ENCODE measurements around the gene VCL.

Gene VCL

DNA sequence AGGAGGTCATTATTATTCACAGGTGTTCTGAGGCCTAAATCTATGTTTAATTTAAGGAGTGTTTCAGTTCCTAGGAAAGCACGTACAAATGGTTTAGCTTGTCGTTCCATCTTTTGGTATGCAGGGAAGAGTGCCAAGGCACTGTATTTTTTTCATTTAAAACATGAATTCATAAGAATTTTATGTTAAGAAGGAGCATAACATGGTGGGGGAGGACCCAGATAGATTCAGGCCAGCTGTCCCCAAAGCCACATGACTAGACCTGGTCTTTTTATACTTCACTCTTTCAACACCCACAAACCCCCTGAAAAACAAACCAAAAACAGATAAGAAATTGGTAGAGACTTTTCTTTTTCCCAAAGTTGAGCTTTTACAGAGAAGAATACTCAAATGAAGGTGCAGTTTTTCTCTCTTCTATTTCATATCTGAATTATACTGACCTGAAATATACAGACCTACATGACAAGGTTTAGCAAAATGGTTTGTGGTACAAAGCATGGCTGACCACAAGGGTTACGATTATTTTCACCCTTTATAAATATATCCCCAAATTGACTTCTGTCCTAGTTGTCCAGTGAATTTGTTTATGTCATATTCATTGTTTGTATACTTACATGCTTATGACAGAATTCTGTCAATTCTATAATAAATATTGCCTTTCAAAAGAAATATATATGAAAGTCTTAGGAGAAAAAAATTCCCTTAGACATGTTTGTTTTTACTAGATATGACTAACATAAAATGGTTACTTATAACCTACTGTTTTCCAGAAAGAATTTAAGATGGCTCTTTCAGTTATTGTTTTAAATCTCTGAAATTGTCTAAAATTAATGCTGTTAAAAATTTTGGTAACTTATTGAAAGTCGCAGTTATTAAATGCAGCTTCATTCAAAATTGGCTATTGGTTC is 81.4 kb downstream of the VCL start:
- DNase-seq = no peak

DNA sequence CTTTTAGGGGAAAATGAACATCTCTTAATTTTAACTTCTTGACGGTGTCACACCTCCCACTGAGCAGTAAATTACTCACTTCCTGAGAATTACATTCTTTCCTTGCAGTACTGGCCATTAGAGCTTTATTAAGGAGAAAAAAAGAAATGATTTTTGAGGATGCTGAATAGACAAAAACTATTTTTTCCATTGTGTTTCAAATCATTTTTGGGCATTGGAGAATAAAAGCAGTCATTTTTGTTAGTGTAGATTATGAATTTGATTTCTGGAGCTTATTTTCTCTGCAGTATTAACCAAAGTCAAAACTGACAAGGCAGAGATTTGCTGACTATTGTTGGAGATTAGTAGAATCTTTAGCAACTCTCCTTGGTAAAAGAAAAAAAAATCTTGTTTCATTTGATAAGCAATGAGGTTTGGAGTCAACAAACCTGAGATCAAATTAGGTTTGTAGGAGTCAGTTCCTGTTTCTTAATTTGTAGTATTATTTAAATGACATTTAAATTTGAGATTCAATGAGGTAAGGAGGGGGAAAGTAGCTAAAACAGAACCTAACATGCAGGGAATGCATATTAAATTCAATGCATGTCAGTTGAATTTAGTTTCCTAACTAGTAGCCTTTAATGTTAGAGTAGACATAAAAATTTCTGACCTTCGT is 82.1 kb downstream of the VCL start:
- no peak for DNase-seq

DNA sequence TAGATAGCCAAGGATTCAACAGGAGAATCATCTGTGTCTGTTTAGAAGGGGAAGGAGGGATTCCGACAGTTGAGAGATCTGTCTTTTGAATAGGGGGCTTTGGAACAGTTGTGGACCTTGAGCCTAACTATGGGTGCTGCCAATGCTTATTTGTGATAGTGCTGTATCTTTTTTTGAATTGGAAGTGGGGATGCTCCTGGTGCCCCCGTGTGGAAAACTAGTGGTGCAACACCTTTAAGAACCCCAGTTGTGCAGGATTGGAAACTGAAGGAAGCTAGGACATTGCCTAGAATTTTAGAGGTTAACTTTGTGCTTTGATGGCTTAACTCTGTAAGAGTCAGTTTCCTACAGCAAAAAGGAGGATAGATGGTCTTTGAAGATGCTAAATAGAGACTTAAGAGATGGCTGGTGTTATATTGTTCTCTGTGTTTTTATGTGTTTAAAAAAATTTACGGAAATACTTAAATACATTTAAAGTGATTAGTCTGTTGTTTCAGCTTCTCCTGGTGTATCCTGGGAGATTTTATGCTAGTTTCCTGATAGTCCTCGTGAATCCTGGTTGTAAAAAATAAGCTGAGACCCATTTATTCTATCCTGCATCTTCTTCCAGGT is 83.4 kb downstream of the VCL start:
- DNase-seq = no peak

DNA sequence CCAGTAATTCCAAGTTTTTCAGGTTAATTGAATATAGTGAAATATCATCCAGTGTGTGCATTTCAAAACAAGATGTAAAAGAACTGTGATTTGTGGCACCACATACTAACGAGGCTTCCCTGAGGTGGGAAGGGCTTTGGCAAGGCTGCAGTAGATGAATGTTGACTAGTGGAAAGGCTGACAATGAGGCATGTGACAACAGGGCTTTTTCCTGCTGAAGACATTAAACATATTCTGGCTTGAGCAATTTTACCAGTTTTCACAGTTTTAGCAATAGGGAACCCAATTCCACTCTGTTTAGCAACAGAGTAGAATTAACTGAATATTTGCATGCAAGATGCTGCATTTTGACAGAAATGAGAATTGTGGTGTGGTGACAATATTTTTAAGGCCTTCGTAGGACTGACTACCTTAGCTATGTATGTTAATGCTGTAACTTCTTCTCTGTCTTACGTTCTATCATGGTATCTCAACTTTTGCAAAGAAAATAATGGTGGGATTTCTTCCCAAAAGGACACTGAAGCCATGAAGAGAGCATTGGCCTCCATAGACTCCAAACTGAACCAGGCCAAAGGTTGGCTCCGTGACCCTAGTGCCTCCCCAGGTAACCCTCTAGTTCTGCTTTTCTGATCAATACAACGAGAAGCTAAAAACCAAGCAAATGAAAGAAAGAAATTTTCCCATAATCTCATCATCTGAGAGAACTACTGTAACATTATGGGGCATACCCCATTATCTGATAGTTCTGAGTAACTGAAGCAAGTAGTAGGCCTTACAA is 84.2 kb downstream of the VCL start:
- no peak for DNase-seq

DNA sequence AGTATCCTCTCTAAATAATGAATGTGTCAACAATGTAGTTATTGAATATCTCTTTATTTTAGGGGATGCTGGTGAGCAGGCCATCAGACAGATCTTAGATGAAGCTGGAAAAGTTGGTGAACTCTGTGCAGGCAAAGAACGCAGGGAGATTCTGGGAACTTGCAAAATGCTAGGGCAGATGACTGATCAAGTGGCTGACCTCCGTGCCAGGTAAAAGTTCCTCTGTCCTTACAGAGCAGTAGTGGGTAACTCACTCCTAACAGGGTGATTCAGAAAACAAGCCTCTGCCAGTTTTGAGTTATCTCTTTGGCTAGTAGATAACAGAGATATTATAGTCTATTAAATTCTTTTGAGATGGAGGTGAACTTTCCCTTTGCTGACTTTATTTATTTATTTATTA is 85.4 kb downstream of the VCL start:
- no peak for DNase-seq

DNA sequence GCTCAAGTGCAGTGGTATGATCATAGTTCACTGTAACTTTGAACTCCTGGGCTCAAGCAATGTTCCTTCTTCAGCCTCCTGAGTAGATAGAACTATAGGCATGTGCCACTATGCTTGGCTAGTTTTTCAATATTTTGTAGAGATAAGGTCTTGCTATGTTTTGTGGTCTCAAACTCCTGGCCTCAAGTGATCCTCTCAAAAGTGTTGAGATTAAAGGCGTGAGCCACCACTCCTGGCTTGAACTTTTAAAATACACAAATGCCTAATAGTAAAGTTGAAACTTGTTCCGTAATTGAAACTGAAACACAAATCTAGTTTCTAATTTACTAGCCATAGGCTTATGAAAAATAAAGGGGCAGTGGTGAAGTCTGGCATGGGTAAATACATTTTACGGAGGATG is 87.0 kb downstream of the VCL start:
- no peak for DNase-seq

DNA sequence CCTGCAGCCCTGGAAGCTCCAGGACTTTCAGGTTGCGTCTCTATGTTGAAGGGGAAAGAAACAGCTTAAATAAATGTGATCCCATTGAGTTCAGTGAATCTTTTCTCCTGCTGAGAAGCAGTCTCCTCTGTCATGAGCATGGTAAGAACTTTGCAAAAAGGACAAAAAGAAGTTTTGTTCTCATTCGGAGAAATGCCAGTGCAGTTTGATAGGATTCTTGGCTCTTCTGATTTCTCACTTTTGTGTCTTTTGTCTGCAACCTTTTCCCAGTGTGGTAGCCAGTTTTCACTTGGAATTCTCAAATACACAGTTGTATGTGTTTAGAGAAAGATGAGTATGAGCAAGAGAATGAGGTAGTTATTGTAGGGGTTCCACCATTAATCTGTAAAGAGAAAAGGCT is 88.4 kb downstream of the VCL start:
- no peak for DNase-seq

DNA sequence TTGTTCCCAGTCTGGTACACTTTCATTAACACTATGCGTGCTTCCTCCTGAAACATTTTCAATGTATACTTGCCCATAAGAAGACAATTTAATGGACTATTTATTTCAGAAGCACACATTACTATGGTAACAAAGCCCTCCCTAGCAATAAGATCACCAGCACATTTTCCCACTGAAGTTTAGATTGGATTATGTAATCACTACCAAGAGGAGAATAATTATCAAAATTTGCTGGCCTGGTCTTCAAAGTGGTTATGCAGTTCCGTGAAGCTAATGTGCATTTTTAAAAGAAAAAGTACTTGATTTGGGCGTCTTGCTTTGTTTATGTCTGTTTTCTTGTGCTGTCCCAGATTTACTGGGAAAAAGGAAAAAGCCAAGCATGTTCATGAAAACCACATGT is 90.8 kb downstream of the VCL start:
- DNase-seq = no peak

DNA sequence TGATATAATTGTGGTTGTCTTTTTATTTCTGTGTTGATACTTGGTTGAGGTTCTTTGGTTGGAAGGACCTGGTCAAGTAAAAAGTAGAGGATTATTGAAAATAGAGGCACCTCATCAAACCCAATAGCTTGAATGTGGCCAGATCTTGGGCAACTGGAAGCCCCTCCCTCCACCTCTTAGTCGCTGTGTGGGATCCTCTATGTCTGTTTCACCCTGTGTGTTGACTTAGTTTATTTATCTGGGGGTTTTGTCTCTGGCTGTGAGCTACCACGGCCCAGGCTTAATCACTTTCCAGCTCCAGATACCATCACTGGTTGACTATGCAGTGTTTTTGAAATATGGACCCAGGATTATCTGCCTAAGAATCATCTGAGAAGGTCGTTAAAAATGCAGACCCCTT is 94.5 kb downstream of the VCL start:
- DNase-seq = no peak

DNA sequence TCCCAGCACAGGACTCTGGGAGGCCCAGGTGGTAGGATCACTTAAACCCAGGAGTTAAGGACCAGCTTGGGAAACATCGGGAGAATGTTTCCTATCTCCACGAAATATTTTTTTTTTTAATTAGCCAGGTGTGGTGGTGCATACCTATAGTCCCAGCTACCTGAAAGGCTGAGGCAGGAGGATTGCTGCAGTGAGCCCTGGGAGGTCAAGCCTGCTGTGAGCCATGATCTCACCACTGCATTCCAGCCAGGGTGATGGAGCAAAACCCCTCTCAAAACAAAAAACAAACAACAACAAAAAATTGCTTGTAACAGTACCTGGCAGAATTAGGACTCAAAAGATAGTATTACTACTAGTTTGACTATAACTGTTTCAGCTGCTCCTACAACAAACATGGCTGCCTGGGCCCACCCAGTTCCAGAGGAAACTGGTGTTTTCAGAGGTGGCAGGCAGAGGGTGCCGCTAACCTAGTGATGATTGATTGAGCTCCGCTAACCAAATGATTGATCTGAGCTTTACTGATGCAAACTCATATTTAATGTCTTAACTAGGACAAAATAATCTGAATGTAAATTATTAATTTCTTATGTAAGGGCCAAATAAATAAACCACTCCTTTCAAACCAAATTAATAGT is 95.7 kb downstream of the VCL start:
- no peak for DNase-seq

DNA sequence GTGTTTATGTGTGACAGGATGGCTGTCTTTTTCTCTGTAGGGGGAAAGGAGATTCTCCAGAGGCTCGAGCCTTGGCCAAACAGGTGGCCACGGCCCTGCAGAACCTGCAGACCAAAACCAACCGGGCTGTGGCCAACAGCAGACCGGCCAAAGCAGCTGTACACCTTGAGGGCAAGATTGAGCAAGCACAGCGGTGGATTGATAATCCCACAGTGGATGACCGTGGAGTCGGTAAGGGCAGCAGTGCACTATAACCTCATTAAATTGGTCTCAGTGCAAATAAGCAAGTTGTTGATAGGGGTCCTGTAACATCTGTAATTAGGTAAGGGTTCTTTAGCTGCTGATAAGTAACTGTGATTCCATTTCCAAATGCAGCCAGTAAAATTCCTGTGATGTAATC is 96.3 kb downstream of the VCL start:
- no peak for DNase-seq

DNA sequence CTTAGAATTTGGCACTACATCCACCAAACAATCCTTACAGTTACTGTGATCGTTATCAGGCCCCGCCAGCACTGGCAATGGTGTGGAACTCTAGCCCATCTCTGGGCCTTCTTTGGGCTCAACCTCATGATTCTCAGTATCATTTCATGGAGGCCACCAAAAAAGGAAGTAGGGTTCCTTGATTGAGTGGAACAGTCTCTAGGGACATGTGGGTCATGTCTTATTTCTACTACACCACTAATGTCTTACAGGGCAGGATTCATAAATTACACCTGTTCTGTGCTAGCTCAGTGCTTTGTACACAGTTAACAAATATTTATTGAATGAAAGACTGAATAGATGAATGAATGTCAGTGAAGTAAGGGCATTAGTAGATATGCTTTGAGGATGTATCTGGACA is 98.9 kb downstream of the VCL start:
- DNase-seq = no peak

DNA sequence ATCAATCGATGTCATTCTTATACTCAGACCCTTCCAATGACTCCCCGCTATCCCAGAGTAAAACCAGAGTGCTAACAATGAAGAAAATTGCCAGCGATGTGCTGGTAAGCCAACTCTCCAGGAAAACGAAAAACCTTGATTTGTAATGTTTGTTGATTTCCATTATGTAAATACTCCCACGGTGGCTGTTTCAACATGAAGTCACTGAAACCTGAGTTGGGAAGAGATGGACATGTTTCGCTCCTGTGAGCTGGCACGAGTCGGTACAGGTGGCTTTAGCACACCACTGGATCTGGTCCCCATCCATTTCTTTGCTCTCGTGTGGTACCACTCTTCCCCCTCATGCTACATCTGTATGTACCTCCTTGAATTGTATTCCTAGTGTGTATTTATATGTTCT is 99.9 kb downstream of the VCL start:
- DNase-seq = no peak

DNA sequence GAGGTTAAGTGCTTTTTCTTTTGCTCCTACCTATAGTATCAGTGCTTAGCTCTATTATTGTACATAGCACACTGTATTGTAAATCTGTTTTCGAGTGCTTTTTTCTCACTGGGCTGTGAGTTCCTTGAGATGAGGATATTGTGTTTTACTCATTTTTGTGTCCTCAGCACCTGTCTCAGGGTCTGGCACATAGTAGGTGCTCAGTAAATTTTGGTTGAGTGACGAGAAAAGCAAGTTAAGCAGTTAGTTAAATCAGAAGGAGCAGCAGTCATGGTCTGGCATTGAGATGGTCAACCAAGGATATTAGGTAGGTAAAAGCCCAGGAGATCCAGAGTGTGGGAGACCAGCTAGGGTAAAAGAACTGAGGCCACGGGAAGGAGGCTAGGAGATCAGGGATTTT is 101.5 kb downstream of the VCL start:
- no peak for DNase-seq

DNA sequence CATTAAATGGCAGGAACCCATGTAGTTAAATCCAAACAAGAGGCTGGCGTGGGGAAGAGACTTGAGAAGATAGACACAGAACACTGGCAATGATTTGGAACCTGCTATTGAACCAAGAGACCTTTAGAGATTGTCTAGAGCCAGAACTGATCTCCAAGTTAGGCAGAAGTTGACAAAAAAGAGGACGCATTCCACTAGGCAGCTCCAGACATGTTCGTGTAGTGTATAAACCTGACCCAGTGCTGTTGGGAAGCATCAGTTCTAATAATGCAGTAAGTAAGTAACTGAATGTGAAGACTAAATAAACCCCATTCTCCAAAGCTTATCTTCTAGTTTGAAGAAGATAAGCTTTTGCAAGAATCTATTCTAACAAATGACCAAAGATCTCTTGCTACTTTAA is 101.9 kb downstream of the VCL start:
- no peak for DNase-seq

DNA sequence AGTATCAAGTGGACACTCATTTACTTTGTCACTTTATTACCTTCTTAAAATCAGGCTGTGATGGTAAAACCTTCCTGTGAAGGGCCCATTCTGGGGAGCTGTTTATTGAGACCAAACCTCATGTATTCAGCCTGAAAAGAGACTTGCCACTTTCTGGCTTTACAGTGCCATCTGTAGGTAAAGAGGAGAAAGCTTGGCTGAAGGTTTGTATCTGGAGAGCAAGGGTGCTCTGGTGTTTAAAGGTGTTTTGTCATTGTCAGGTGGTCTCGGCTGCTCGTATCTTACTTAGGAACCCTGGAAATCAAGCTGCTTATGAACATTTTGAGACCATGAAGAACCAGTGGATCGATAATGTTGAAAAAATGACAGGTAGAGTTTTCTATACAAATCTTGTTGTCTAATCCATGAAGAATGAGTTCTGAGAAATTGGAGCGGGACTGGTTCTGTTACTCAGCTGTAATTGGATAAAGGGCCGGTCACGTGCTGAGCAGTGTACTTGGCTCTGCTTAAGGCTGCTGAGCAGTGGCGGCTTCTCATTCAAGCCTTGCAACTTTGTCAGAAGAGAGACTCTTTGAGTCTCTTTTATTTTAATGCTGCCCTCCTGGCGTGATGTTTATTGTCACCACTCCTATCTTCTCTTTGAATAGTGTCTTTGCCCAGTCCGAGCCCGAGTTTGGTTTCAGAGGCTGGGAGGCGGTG is 105.8 kb downstream of the VCL start:
- DNase-seq = no peak

DNA sequence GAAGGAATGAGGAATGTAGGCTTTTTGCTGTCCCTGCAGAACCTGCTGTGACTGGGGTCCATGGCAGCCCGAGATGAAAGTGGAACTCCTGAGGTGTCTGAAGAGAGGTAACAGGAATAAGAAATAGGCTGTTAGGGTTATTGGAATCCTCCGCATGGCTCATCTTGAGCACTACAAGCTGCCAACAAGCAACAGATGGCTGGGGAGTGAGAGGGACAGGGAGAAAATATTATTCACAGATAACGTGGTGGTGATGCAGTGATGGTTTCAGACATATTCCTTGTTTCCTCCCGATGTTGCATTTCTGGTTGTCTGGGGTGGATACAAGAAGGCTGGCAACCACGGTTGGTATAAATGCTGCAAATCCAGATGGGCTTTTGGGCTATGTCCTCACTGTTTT is 106.6 kb downstream of the VCL start:
- DNase-seq = no peak

DNA sequence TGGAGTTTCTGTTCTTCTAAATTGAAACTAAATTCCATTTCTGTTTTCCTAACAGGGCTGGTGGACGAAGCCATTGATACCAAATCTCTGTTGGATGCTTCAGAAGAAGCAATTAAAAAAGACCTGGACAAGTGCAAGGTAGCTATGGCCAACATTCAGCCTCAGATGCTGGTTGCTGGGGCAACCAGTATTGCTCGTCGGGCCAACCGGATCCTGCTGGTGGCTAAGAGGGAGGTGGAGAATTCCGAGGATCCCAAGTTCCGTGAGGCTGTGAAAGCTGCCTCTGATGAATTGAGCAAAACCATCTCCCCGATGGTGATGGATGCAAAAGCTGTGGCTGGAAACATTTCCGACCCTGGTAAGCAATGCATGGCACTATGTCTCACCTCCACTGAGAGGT is 107.1 kb downstream of the VCL start:
- DNase-seq = no peak

DNA sequence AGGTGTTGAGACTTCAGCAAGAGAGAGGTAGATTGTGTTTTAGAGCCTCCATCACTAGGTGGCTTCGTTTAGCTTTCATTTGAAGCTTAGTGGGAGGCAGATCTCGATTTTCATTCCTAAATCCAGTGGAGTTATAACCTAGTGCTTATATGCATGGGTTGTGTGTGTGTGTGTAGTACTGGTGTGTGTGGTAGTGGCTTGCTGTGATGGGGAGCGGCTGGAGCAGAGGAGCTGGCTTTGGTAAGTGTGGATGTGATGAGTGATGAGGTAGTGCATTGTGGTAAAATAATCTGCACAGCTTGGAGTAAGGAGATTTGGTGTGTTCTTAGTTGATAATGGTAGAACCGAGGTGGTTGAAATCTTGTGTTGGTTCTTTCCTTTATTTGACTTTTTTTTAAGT is 109.5 kb downstream of the VCL start:
- no peak for DNase-seq

DNA sequence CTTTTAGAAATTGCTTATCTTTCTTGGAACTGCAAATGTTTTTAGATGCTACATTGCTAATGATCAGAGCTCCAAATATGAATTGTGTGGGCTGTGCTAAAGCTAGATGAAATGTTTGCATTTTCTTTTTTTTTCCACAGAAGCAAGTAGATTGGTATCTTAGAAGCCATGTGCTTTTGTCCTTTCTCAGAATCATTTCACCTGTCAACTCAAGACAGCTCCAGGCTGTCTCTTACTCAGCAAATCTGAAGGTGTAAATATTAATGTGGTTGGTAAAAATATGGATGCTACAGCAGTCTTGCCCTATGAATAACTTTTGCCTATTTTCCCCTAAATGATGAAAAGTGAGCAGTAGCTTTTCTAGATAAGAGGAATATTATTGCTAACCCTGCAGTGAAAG is 111.5 kb downstream of the VCL start:
- DNase-seq = no peak

DNA sequence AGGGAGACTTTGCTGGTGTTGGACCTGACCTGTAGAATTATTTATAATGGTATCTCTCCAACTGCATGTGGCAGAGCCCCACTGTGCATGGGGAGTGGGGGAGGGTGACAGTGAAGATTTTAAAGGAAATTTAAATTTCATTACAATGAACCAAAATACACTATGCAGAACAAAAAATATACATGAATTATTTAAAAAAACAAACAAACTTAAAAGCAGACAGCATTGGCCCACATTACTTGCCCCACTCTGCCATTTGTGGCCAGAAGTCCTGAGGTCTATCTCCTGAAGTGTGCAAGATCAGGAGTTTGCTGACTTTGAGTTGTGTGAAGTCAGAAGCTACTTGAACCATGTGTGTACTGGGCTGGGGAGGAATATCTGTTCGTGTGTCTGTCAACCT is 112.2 kb downstream of the VCL start:
- DNase-seq = no peak

DNA sequence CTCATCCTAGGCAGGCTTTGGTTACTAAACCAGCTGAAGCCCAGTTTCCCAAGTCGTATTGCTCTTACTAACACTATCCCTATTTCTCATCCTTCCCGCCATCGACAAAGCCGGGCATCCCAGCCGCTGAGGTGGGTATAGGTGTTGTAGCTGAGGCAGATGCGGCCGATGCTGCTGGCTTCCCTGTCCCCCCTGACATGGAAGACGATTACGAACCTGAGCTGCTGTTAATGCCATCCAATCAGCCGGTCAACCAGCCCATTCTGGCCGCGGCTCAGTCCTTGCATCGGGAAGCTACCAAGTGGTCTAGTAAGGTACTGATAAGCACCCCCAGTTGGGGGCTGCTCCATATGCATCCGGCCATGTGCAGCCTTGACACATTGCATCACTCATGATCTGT is 113.9 kb downstream of the VCL start:
- DNase-seq = no peak

Data from amniotic stem cell (primary cell).